OCI-M2 (cell line): ENCODE results near the gene HSFX1.

ENCODE experiments used
- DNase-seq: peaks from one replicate; lab custom pipeline; 2025; ENCODE audit not compliant: unreplicated experiment; lab: John Stamatoyannopoulos, UW

Gene HSFX1

GRCh38 chrX:149803458-149804062 lies 29.7 kb downstream of the HSFX1 start:
- no peak for DNase-seq

- no peak for DNase-seq
Measured at GRCh38 chrX:149804102-149804501, 30.2 kb downstream of the HSFX1 start.

- no peak for DNase-seq
Measured at GRCh38 chrX:149807747-149808458, 34.0 kb downstream of the HSFX1 start.

- DNase-seq = no peak
Measured at GRCh38 chrX:149818652-149819051, 44.8 kb downstream of the HSFX1 start.

GRCh38 chrX:149819371-149819770 lies 45.5 kb downstream of the HSFX1 start:
- no peak for DNase-seq

- no peak for DNase-seq
Measured at GRCh38 chrX:149825424-149825823, 51.6 kb downstream of the HSFX1 start.
